DMS114 treated with DMSO at 0.1 percent for 48 hours (cell line): ENCODE measurements around the gene EPHA7.
A peak's percentile ranks its signal among the peaks of the same experiment; 100 is the strongest.

ENCODE experiments used
- DNase-seq: peaks from one replicate; lab custom pipeline; 2025; ENCODE audit not compliant: unreplicated experiment; lab: John Stamatoyannopoulos, UW

Gene EPHA7

GRCh38 chr6:93419304-93420162 is at the start of gene EPHA7:
Gene EPHA7 (minus strand): TSS chr6:93419559. CDS start chr6:93419341, 218 bp downstream.
- DNase-seq: peak; percentile 38

DNA sequence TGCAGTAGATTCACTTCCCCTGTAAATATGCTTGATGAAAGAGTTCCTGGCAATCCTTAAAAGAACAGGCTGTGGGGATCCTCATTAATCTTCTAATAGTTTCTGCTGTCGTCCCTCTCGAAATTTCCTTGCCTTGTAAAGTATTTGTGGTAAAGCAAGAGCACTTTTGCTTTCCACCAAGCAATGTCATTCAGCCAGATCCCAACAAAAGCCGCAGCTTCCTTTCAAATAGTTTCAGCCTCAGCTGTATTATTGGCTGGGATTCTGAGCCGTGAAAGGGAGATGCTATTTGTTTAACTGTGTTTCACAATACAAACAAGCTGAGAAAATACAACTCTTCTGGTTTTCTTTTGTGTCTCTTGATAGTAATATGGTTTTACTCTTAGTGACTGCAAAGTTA is 48.9 kb upstream of the EPHA7 start:
- no peak for DNase-seq

GRCh38 chr6:93454533-93454932 is 35.2 kb upstream of the EPHA7 start:
- no peak for DNase-seq

- DNase-seq: no peak
These were observed 34.6 kb upstream of the EPHA7 start for GRCh38 chr6:93453956-93454355.

GRCh38 chr6:93447874-93448273 is 28.5 kb upstream of the EPHA7 start:
- DNase-seq: no peak

DNA sequence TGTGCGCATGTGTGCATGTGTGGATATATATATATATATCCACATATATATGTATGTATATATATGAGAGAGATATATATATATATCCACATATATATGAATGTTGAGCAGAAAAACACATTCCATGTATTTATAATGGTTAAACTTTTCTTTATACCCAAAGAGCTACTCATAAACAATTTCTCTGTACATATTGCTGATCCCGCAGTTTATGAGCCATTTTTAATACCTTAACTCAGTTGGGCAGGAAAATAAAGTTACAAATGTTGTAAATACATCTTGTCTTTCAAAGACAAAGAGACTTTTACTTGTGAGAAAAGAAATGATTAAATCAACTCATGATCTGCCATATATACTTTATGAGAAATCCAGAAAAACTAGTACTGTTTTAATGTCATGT is 18.1 kb upstream of the EPHA7 start:
- no peak for DNase-seq

GRCh38 chr6:93433592-93433991 is 14.2 kb upstream of the EPHA7 start:
- DNase-seq: no peak

DNA sequence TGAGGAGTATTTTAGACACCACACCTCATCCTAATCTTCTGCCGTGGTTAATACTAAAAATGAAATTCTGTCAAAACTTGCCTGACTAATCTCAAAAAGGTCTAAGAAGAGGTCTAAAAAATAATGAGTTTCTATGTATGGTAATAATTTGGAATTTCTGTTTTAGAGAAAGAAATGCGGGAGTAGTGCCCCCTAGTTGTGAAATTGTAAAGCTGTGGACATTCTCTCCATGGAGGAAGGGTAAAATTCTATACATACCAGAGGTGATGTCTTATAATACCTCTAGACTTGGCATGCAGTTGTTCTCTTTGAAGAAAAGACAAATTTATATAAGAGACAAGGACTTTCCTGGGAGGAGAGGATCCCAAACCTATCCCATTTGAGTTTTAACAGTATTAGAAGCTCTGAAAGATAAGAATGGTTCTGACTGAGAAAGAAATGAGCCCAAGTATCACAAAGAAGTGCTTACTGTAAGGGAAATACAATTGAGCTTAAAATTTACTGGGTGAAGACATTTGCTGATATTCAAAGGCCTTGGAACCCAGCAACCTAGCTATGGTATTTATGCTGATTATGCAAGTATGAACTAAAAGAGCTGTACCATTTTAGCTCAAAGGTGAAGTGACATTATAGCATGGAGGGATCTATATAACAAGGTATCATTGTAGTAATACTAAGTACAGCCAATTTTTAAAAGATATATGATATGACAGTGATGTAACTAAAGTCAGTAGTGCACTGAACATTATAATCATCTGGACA is 5.1 kb upstream of the EPHA7 start:
- no peak for DNase-seq

DNA sequence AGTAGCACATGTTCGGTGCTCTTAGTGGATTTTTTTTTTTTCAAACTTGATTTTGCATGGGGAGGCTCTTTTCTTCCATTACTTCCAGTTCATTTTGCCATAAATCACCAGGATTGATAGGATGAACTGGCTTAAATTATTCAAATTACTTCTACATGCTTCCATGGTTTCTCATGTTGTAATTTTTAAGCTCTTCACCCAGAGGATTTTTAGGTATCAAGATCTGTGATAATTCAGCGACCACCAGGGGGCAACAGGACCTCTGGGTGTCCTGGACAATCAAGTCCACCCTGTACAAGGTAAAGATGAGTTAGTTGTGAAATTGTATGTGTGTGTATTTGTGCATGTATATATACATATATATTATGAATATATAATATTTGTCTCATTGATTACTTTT is 4.2 kb upstream of the EPHA7 start:
- peak; percentile 10 for DNase-seq

DNA sequence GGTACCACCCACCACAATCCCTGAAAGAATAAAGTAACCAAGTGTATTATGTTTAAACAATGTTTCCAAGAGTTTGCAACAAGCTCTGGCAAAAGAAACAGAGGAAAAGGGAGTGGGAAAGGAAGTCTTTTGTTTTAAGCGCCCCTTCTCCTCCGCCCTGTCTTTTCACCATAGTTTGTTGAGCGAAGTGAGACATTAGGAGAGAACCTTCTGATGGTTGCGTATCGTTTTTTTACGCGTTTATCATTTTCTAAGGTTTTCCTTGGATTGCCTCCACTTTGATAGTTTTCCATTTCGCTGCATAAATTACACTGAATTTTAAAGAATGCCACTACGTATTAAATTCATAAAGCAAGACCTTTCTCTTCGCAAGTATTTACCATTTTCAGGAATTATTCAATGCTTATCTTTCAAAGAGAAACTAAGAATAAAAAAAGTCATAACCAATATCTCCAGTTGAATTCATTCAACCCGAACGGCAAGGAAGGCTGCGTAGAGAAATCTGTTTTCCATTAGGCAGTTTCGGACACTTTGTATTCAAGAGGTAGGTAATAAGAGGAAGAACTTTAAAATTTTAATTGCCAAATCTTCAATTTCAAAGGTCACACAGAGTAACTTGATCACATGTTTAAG is 920 bp upstream of the EPHA7 start:
- no peak for DNase-seq

DNA sequence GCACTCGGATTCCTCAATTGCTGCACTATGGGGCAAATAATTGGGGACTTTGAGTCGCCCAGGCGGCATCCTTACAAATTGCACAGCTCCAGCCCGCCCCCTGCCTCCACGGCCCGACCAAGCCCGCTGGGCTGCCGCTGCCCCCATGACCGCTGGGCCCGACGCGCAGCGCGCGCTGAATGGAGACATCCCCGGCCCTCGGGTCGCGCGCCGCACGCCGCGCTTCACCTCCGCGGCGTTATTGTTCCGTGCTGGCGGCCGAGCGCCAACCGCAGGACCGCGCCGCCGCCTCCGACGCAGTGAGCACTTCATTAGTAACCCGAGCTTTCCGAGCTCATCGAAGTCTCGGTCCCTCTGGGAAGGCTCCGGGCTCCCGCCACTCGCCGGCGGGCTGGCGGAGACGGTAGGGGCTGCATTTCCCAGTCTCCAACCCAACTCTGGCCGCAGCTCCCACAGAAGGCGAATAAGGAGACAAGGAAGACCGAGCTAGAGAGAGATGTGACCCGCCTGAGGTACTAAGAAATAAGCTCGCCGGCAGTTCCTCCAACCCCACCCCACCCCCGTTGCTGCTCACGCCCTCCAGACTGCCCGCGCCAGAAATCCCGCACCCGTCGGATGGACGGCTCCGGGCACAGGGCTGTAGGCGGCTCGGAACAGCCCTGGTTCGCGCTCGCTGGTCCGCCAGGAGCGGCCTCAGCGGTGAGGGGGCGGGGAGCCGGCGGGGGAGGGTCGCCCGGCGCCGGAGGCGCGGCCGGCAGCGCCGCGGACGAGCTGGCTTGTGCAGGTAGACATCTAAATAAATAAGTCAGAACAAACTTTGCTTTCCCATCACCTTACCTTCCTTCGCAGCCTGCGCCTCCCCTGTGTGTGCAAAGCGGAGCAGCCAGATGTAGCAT is 703 bp downstream of the EPHA7 start:
- no peak for DNase-seq

DNA sequence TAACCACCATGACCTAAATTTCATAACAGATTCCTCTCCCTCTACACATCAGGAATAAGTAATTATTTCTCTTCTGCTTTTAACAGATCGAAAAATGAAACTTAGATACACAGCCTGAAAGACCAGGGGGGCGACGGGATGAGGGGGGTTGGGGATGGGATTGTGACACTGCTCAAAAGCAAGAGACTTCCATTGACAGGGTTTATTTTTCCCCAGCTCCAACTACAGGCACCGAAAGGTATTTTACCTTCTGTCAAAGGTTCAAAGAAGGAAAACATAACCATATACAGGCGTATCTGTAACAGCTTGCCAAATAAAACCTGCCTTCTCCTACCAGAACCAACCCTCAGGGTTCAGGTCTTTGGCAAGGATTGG is 1.3 kb downstream of the EPHA7 start:
- DNase-seq: no peak

DNA sequence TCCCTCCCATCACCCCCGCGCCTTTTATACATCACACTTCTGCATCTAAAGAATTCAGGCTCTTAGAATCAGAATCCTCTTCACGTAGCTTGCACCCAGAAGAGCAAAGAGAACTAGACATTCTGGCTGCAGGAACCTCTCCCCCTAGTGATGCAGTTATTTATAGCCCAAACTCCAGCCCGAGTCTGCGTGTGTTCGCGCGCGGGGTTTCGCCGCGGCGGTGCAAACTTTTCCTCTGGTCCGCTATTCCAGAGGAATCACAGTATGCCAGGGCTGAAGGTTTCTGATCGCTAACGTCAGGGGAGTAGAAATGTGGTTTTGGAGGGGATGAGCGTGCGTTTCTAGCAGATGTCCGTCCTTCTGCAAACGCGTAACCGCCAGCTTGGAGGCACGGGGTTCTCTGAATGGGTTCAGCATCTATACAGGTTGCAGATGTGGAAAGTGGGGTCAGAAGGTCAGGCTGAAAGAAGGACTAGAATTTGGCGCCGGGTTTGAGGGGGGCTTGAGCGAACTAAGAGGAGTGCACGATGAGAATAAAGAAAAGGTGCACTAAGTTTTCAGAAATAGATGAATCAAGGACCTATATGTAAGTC is 1.8 kb downstream of the EPHA7 start:
- peak; percentile 6 for DNase-seq

- DNase-seq: no peak
These were observed 2.6 kb downstream of the EPHA7 start for GRCh38 chr6:93416571-93417420.

DNA sequence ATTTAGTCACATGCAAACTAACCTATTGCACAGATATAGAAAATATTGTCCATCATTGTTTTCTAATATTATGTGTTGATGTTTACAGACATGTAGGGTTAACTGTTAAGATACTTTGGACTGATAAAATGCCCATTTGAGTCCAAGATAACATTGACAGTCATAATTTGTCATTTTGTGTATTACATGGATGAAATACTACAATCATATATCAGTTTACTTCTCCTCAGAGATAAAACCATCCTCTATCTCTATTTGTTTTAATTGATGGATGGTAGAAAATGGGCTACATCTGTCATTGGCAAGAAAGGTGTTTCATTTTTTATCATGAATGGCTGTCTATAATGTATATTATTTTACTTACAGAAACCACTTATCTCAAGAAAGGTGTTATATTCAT is 6.2 kb downstream of the EPHA7 start:
- no peak for DNase-seq

GRCh38 chr6:93412452-93412851 is 6.9 kb downstream of the EPHA7 start:
- no peak for DNase-seq

DNA sequence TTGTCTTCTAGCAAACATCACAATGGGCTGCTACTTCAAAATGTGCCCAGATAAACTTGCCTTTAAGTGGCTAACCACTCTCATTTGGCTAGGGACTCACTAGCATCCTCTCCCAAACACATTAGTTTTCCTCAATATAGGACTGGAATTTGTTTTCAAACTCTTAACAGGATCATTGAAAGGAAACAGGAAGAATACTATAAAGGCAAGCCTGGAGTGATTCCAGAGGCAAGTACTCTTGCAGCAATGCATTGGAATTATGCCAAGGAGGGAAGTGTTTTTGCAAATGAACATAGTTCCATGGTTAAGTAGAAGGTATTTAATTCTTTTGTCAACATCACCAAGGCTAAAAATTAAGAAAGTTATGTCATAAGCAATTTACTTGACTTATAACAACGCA is 12.2 kb downstream of the EPHA7 start:
- DNase-seq: no peak

- no peak for DNase-seq
These were observed 16.0 kb downstream of the EPHA7 start for GRCh38 chr6:93403390-93403789.

DNA sequence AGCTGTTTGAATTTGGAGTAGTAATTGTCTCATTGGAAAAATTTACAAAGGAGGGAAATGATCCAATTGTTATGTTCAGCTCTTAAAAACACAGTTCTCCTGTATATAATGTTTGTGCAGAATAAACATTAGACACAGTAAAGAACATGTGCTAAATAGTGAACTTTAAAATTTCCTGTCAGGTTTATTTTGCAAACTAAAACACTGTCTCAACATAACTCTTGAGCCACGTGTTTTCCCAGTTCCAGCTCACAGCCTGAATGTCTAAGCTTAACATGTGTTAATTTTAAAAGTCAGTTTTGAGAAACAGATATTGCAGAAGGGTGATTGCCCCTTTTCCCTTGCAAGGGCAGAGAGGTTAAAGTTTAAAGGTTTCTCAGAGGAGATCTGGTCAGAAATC is 20.6 kb downstream of the EPHA7 start:
- no peak for DNase-seq

GRCh38 chr6:93394471-93394870 is 24.9 kb downstream of the EPHA7 start:
- no peak for DNase-seq
